ENCODE measurements around the gene AGAP2.
"Not testable (repeated sequence)": the region's sequence is repeated elsewhere in the genome, so short reads cannot be mapped to it uniquely, and the experiment has no call there.

AGAP2 gene

DNA sequence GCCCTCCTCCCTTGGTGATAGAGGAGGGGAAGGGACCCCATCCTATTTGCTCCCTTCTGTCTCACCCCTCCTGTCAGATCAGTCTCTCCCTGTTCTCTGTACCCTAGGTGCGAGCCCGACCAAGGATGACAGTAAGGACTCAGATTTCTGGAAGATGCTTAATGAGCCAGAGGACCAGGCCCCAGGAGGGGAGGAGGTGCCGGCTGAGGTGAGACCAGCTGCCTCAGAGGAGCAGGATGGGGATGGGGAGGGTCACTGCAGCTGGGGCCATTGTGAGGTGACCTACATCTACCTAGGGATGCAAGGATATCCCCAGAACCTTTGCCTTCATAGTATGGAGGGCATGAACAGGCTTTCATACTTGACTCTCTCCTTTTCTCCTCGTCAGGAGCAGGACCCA lies 22.2 kb downstream of the AGAP2 start:
- no peak for DNase-seq
- no peaks in the 10 kb centered on the region for H3K27me3 Mint-ChIP-seq (ENCODE audit: low read depth, poor library complexity)
- TF ChIP-seq, protein P1, sequence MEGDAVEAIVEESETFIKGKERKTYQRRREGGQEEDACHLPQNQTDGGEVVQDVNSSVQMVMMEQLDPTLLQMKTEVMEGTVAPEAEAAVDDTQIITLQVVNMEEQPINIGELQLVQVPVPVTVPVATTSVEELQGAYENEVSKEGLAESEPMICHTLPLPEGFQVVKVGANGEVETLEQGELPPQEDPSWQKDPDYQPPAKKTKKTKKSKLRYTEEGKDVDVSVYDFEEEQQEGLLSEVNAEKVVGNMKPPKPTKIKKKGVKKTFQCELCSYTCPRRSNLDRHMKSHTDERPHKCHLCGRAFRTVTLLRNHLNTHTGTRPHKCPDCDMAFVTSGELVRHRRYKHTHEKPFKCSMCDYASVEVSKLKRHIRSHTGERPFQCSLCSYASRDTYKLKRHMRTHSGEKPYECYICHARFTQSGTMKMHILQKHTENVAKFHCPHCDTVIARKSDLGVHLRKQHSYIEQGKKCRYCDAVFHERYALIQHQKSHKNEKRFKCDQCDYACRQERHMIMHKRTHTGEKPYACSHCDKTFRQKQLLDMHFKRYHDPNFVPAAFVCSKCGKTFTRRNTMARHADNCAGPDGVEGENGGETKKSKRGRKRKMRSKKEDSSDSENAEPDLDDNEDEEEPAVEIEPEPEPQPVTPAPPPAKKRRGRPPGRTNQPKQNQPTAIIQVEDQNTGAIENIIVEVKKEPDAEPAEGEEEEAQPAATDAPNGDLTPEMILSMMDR (IDR thresholded peaks at IDR 0.05): no peak
- H3K27ac Mint-ChIP-seq: no peak overlapping the region
- peaks cover 59% of the 10 kb centered on the region for H3K36me3 Mint-ChIP-seq (ENCODE audit: low read depth)
- H3K4me1 Mint-ChIP-seq: no peaks in the 10 kb centered on the region
- peaks cover 12% of the 10 kb centered on the region for H3K9me3 Mint-ChIP-seq
- H3K4me3 Mint-ChIP-seq: no peak overlapping the region

DNA sequence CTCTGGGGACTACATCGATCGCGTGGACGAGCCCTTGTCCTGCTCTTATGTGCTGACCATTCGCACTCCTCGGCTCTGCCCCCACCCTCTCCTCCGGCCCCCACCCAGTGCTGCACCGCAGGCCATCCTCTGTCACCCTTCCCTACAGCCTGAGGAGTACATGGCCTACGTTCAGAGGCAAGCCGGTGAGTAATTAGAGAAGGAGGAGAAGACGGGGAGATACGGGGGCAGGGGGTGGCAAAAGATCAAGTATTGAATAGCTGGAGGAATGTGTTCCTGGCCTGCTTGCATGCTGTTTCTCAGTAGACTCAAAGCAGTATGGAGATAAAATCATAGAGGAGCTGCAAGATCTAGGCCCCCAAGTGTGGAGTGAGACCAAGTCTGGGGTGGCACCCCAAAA lies 22.8 kb downstream of the AGAP2 start:
- H3K27ac Mint-ChIP-seq: no peak overlapping the region
- peaks cover 12% of the 10 kb centered on the region for H3K9me3 Mint-ChIP-seq
- no peaks in the 10 kb centered on the region for H3K27me3 Mint-ChIP-seq (ENCODE audit: low read depth, poor library complexity)
- no peak overlapping the region for H3K4me3 Mint-ChIP-seq
- DNase-seq: no peak
- no peaks in the 10 kb centered on the region for H3K4me1 Mint-ChIP-seq
- peaks cover 60% of the 10 kb centered on the region for H3K36me3 Mint-ChIP-seq (ENCODE audit: low read depth)
- TF ChIP-seq, protein P1 (IDR thresholded peaks at IDR 0.05): no peak

DNA sequence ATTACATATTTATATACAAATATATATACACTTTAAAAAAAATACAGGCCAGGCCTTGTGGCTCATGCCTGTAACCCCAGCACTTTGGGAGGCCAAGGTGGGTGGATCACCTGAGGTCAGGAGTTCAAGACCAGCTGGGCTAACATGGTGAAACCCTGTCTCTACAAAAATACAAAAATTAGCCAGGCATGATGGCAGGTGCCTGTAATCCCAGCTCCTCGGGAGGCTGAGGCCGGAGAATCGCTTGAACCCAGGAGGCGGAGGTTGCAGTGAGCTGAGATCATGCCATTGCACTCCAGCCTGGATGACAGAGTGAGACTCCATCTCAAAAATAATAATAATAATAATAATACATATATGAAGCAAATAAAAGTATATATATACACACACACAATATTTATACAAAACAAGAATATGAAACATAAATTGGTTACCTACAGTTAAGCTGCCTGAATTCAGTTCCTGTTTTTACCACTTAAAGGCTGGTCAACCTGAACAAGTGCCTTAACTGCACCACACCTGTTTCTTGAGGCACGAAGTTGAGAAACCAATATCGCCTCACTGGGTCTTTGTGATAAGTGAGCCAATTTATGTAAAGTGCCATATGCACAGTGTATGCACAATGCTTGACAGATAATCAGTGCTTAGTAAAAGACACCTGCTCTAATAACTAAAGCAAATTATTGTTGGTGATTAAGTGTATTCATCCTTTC lies 23.4 kb downstream of the AGAP2 start:
- Mint-ChIP-seq H3K9me3 (peaks cover 12% of the 10 kb centered on the region), H3K36me3 (ENCODE audit: low read depth) (peaks cover 58% of the 10 kb centered on the region)
- not testable (repeated sequence) for H3K4me3 Mint-ChIP-seq; H3K4me1 Mint-ChIP-seq; DNase-seq; H3K27ac Mint-ChIP-seq; H3K27me3 Mint-ChIP-seq (ENCODE audit: low read depth, poor library complexity)

DNA sequence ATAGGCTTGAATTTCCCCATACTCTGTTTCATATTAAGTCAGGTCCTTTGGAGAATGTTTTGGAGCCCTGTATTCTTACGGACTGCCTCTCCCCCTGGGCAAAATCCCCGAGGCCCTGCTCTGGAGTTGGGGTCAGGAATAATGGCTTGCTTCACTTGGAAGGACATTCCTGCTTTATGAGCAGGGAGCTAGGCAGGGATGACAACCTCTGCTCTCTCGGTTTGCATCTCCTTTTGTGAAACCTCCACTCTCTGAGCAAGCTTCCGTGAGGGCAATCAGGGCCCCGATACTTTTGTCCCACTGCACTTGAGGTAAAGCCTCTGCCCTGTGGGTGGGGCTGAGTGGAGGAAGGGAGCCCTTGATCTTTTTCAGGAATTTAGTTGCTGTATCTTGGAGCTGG lies 25.3 kb downstream of the AGAP2 start:
- no peak for DNase-seq
- Mint-ChIP-seq H3K4me3 (no peak overlapping the region), H3K27me3 (ENCODE audit: low read depth, poor library complexity) (no peaks in the 10 kb centered on the region), H3K9me3 (peaks cover 12% of the 10 kb centered on the region), H3K36me3 (ENCODE audit: low read depth) (peaks cover 45% of the 10 kb centered on the region), H3K4me1 (no peaks in the 10 kb centered on the region), H3K27ac (no peak overlapping the region)
- TF ChIP-seq, protein P1 (IDR thresholded peaks at IDR 0.05): no peak

DNA sequence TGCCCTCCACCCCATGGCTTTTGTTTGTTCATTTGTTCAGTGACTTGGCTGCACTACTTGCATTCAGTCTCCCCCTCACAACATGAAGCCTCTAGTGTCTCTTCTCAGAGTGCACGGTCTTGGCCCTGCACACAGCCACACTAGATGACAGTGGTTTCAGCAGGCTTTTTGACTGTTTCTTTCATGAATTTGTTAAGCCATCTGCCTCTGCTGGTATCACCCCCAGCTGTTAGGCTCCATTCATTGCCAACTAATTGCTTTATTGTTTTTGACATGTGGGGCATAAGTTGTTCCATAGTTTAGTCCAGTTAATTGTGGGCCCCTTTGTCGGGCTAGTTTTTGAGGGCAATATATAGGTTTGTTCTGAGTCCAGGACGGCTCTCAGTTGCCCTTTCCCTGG lies 25.8 kb downstream of the AGAP2 start:
- H3K4me1 Mint-ChIP-seq: no peaks in the 10 kb centered on the region
- TF ChIP-seq, protein P1 (IDR thresholded peaks at IDR 0.05): no peak
- peaks cover 12% of the 10 kb centered on the region for H3K9me3 Mint-ChIP-seq
- DNase-seq: no peak
- no peak overlapping the region for H3K4me3 Mint-ChIP-seq
- peaks cover 41% of the 10 kb centered on the region for H3K36me3 Mint-ChIP-seq (ENCODE audit: low read depth)
- no peak overlapping the region for H3K27ac Mint-ChIP-seq
- no peaks in the 10 kb centered on the region for H3K27me3 Mint-ChIP-seq (ENCODE audit: low read depth, poor library complexity)

DNA sequence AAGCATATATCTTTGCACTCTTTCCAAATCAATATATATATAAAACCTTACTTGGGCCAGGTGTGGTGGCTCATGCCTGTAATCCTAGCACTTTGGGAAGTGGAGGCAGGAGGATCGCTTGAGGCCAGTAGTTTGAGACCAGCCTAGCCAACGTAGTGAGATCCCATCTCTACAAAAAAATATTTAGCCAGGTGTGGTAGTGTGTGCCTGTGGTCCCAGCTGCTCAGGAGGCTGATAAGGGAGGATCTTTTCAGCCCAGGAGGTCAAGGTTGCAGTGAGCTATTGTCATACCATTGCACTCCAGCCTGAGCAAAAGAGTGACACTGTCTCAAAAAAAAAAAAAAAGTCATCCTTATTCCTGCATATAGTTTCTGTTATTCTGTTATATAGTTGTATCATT lies 30.2 kb downstream of the AGAP2 start:
- TF ChIP-seq, protein P1 (IDR thresholded peaks at IDR 0.05): no peak
- no peak for DNase-seq
- no peaks in the 10 kb centered on the region for H3K4me1 Mint-ChIP-seq
- H3K36me3 Mint-ChIP-seq (ENCODE audit: low read depth): peaks cover 71% of the 10 kb centered on the region
- H3K4me3 Mint-ChIP-seq: no peak overlapping the region
- H3K27ac Mint-ChIP-seq: no peak overlapping the region
- H3K27me3 Mint-ChIP-seq (ENCODE audit: low read depth, poor library complexity): no peaks in the 10 kb centered on the region
- H3K9me3 Mint-ChIP-seq: peaks cover 27% of the 10 kb centered on the region

Measured in nephron progenitor cell (in vitro differentiated cells).